GM21786 (cell line): ENCODE data around the gene SLC11A1.

Source experiments
- ATAC-seq: cut with Tn5 transposase; IDR thresholded peaks from one replicate; pipeline ENCODE4 v1.9.1; 2021; ENCODE audit not compliant: unreplicated experiment

SLC11A1 gene

GRCh38 chr2:218431878-218432277, 49.8 kb downstream of the SLC11A1 start:
- ATAC-seq = no peak

DNA sequence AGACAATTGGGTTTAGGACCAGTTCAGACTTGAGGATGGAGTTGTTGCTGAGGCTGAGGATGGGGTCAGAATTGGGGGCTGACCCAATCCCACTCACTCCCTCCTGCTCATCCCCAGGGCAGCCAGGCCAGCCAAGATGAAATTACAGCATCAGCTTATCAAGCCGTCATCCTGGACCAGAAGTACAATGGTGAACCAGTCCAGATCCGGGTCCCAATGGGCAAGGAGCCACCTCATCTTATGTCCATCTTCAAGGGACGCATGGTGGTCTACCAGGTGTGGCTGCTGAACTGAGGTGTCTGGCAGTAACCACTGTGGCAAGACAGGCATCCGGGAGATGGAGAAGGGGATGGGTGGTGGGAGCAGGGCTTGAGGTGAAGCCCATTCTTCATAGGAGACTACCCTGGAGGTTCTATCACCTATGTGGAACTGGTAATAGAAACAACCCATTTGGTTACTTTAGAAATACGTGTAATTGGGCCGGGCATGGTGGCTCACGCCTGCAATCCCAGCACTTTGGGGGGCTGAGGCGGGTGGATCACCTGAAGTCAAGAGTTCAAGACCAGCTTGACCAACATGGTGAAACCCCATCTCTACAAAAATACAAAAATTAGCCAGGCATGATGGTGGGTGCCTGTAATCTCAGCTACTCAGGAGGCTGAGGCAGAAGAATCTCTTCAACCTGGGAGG, 50.7 kb downstream of the SLC11A1 start:
- no peak for ATAC-seq

DNA sequence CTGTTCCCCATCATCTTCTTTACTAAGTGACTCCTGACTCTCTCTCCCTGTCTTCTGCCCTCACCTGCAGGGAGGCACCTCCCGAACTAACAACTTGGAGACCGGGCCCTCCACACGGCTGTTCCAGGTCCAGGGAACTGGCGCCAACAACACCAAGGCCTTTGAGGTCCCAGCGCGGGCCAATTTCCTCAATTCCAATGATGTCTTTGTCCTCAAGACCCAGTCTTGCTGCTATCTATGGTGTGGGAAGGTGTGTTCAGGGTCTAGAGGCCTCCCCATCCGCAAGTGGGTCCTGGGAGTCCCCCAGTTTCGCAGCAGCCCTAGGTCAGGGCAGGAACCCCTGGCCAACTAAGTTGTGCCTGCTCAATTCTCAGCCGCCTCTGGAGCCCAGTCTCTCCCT, 52.4 kb downstream of the SLC11A1 start:
- no peak for ATAC-seq

DNA sequence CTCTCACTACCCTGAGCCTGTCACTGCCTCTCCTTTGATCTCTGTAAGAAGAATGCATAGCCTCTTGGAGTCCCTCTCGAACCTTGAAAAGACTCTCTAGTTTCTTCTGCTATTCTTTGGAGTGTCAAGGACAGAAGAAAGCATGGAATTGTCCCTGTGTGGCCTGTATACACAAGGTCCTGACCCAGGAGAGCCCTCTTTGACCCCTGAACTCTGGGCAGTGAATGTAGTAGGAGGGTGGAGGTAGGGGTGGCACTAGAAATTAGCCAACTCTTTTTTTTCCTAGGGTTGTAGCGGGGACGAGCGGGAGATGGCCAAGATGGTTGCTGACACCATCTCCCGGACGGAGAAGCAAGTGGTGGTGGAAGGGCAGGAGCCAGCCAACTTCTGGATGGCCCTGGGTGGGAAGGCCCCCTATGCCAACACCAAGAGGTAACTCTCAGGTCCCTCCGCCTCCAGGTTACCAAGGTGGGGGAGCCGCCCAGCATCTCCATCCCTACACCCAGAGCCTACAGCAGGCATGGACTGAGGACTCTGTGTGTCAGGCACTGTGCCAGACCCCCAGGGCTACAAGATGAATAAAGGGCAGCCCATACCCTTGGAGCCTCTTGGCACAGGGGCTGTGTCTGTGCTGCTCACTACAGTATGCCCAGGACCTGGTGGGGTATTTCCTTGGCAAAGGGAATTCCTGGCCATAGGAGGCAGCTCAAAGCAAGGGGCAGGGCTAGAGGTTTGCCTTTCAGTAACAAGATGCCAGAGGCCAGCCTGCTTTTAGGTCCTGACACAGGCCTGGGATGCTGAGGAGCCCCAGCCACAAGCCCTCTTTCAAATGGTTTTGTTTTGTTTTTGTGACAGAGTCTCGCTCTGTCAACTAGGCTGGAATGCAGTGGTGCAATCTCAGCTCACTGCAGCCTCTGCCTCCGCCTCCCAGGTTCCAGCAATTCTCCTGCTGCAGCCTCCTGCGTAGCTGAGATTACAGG, 53.2 kb downstream of the SLC11A1 start:
- ATAC-seq = no peak

- no peak for ATAC-seq
Measured at GRCh38 chr2:218436992-218437391, 54.9 kb downstream of the SLC11A1 start.

GRCh38 chr2:218437969-218438368, 55.9 kb downstream of the SLC11A1 start:
- ATAC-seq = no peak

- ATAC-seq = no peak
Measured at GRCh38 chr2:218438596-218438995, 56.5 kb downstream of the SLC11A1 start.

DNA sequence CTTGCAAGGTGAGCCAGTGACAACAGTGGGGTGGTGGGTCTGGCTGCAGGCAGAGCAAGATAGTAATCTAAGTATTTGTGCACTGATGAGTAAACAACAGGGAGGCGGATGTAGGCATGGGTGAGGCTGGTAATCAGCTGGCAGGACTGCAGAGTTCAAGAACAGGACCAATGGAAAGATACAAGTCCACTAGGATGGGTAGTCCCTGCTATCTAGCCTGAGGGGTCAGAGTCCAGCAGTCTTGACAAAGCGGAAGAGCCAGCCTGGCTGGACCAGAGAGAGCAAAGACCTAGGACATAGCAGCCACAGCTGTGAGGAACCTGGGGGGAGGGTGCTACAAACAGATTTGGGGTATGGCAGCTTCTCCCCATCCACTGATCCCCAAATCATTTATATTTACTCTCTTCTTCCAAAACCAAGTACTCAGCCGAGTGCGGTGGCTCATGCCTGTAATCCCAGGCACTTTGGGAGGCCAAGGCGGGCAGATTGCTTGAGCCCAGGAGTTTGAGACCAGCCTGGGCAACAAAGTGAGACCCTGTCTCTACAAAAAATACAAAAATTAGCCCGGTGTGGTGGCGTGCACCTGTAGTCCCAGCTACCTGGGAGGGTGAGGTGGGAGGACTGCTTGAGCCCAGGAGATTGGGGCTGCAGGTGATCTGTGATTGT, 62.8 kb downstream of the SLC11A1 start:
- no peak for ATAC-seq

DNA sequence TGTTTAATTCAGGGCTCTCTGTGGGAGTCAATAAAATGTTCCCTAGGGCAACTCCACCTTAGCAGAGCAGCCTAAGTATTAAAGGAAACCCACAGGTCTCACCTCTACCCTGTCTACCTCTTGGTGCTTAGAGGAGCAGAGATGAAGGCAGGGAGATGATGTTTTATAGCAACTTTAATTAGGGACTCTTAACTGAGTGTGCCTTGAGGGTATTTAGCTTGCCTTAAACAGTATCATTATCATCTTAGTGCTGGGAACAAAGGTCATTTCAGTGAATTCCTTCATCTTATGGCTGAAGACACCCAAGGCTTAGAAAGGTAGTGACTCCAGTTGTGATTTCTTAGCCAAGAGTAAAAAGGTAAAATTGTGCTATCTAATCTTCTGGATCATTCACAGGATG, 63.5 kb downstream of the SLC11A1 start:
- ATAC-seq = no peak
